Epithelial cell of prostate (primary cell): ENCODE results near the gene CA9.

Experiments
- DNase-seq: peaks from one replicate; pipeline ENCODE4 v3.0.0-alpha.2; 2011; ENCODE audit warnings: low read depth, low spot score
- H3K27ac ChIP-seq: fragments of 450-650 bp; 2 replicates; pipeline ENCODE4 v1.5.1; 2017; ENCODE audit warnings: mild to moderate bottlenecking

Gene CA9

DNA sequence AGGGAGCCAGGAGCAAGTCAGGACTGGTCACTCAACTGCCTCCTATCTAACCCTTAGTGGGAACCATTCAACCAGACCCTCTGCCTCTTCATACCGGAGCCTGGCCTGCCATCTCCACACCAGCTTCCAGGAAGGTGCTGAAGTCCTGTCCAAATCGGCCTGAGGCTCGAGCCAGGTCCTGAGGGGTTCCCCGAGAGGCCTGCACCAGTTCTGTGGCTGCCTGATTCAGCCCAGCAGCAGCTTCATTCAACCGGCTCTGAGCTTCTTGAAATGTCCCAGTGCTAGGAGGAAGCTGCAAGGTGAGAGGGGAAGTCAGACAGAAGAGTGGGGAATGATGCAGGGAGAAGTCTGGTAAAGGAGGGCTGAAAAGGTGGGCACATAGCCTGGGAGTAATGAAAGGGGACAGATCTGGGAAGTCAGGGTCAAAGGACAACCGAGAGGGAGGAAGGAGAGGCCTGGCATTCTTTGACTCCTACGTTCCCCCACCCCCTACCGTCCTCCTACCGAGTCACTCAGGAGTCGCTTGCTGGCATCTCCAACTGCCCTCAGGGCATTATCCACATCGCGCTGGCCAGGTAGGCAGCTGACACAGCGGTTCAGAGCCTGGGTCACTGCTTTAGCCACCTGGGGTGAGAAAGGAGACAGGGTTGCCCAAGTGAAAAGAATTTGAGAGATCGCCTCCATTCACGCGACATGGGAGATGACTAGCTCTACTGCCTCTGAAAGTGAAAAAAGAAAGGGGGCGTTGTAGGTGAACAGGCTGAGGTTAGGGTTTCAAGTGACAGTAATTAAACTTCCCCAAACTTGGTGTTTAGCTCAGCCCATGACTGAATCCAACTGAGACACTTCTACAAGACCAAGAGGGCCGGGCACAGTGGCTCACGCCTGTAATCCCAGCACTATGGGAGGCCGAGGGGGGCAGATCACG, 38.0 kb downstream of the CA9 start:
- DNase-seq = no peak
- no peak overlapping the region for H3K27ac ChIP-seq

DNA sequence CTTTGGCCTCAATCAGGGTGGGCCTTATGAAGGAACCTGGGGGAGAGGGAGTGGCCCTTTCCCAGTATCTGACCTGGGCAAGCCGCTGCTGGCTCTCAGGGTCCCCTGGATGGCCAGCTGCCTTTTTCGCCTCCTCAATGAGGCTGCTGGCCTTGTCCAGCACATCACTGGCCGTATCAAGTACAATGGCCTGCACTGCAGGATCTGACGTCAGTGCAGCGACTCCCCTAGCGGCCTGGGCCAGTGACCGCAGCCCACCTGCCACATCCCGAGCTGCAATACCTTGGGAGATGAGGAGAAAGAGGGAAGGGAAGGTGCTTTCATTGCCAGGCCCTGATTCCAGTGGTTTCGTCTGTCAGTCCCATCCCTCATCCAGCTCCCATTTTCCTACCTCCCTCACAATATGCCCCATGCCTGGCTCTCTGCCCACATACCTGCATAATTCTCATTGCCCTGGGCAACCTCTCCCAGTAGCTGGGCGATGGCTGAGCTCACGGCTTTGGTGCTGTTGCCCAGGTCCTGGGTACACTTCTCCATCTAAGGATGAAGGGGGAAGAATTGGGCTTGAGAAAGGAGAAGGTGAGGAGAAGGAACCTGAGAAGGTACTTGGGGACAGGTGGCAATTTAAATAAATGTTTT, 39.2 kb downstream of the CA9 start:
- DNase-seq = no peak
- no peak overlapping the region for H3K27ac ChIP-seq

- no peak for DNase-seq
These were observed 39.9 kb downstream of the CA9 start for GRCh38 chr9:35713578-35713977.

DNA sequence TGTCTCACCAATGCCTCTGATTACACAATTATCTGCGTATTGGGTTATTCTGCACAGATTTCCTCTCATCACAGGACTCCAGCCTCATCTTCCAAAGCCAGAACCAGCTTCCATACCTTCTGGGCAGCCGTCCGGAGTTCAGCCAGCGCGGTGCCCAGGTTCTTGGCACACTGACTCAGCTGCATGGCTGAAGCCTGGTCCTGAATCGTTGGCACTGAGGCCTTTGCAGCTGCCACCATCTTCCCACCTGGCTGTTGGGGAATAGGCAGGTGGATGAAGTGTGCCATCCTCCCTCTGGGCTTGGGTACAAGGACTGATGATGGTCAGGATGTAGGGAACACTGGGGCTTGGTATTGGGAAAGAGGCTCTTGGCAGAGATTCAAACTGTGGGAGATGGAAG, 40.4 kb downstream of the CA9 start:
- no peak overlapping the region for H3K27ac ChIP-seq
- no peak for DNase-seq

More at GRCh38 chr9:35713578-35713977, 39.9 kb downstream of the CA9 start:
- H3K27ac ChIP-seq = no peak overlapping the region

DNA sequence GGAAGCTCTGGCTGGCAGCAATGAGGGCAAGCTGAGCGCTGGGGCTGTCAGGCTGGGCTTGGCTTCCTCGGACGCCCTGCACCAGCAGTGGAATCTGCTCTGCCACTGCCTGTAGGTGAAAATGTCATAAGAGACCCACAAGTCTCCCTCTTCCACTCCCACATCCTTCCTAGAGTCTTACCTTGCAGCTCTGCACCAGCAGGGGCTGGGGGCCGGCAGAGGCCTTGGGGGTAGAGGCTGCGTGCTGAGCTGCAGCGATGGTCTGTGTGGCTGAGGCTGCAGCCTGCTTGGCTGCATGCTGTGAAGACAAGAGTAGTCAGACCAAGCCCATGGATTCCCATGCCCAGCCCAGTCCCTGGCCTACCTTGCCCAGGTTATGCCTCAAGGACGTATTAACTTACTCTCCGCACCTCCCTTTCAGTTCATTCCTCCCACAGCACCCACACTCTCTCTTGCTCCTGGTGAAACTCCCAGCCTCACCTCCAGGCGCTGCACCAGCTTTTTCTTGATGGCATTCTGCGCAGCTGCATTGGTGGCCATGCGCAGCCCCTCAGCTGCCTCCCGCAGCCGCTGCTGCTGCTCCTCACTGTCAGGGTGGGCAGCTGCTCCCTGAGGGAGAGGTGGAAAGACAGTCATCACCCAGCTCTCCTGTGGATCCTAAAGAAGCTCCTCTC, 41.0 kb downstream of the CA9 start:
- DNase-seq = no peak
- no peak overlapping the region for H3K27ac ChIP-seq

GRCh38 chr9:35716230-35716629, 42.5 kb downstream of the CA9 start:
- no peak for DNase-seq
- H3K27ac ChIP-seq = no peak overlapping the region

GRCh38 chr9:35717132-35717870, 43.6 kb downstream of the CA9 start:
- H3K27ac ChIP-seq = no peak overlapping the region
- no peak for DNase-seq

GRCh38 chr9:35718721-35719511, 45.2 kb downstream of the CA9 start:
- peak overlapping the region; percentile 73 for H3K27ac ChIP-seq
- peak; percentile 64 for DNase-seq

DNA sequence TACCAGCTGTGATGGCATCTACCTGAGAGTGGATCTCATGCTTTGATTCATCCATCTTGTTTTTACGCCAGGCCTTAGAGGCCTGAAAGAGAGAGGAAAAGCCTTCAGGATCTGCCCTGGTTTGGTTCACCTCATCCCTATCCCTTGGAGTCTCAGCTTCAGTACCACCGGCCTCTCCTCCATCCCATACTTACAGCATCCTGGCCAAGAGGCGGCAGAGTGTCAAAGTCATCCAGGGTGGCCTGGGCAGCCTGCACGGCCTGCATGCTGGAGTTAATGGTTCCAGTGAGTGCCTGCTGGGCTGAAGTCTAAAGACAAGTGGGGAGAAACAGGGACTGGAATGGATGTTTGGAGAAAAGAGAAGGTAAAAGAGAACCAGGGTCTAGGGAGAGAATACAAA, 45.8 kb downstream of the CA9 start:
- no peak for DNase-seq
- H3K27ac ChIP-seq = peak overlapping the region; percentile 73

DNA sequence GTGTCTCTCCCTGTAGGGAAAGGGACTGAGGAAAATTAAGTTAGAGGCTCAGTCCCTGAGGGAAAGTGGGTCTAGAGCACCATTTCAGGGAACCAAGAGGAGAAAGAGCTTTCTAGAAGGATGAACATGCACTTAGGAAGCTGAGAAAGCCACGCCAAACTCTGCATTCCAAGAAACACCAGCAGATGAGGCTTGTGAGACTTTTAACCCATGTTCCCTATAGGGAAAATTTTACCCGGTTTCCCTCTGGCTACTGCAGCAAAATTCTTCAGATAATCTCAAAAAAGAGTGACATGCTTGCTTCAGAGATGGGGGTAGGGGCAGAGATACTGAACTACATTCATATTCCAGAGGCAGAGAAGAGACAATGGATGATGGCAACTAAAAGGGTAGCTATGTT, 49.7 kb downstream of the CA9 start:
- H3K27ac ChIP-seq = no peak overlapping the region
- DNase-seq = no peak

DNA sequence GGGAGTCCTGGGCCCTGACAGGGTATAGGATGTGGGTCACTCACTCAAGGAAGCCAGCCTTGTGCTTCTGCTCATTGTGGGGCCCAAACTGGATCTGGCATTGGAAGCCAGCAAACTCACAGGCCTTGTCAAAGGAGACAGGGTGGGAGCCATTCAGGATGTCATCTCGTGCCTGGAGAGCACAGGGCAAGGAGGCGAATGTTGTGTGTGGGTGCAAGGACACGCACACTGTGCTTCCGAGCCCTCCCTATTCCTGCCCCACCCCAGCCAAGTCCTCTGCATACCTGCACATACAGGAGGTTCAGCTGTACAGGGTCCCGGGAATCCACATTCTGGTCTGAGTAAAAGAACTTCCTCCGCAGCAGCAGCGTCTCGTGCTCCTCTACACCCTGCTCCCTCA, 50.2 kb downstream of the CA9 start:
- no peak overlapping the region for H3K27ac ChIP-seq
- no peak for DNase-seq

DNA sequence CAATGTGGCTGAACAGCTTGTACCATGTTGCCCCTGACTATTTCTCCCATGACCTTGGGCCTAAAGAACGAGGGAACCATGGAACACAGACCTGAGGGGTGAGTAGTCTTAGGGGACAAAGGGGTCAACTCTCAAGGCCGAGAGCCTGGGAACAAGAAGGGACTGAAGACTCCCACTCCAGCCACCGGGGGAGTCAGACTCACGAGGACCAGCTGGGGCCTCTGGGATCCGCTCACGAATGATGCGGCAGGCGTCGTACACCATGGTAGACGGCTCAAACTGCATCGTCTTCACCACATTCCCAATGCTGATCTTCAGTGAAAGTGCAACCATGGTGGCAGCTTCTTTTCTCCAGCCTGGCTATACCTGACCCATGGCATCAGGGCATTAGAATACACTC, 51.6 kb downstream of the CA9 start:
- no peak overlapping the region for H3K27ac ChIP-seq

DNA sequence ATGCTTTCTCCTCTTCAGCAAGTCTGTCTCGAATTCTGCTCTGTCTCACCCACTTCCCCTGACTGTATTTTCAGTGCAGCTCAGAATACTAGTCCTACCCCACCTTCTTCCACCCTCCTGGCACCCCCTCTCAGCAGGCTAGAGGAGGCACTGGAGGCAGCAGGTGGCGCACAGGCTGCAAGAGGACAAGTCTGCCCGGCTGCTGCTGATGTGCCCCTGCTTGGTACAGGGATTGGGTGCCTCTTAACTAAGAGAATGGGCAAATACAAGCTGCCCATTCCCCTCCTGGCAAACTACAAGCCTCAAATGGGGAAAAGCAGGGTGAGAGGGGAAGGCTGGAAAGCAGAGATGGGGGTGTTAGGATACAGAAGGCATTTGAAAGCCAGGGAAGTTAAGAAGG, 53.2 kb downstream of the CA9 start:
- no peak for DNase-seq
- peak overlapping the region; percentile 96 for H3K27ac ChIP-seq

More for the DNA sequence above, 51.6 kb downstream of the CA9 start:
- DNase-seq = no peak

DNA sequence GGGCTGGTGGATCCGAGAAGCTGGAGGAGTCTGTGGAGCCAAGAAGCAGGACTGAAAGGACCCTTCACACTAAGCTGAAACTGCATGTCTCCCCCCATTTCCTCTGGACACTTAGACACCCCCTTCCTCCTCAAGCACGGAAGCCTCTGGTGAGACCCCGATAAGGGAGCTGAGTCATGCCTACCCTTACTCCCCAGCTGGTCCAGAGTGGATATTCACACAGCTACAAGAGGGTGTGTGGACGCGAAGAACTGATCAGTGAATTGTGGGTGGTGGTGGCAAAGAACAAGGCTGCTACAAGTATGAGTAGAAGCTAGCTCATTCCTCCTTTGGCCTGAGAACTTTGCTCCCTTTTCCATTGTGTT, 53.9 kb downstream of the CA9 start:
- DNase-seq = no peak
- peak overlapping the region; percentile 96 for H3K27ac ChIP-seq

- no peak for DNase-seq
- peak overlapping the region; percentile 96 for H3K27ac ChIP-seq
These were observed 54.6 kb downstream of the CA9 start for GRCh38 chr9:35728041-35728971.

- peak overlapping the region; percentile 96 for H3K27ac ChIP-seq
- DNase-seq = no peak
These were observed 55.4 kb downstream of the CA9 start for GRCh38 chr9:35729101-35729500.

DNA sequence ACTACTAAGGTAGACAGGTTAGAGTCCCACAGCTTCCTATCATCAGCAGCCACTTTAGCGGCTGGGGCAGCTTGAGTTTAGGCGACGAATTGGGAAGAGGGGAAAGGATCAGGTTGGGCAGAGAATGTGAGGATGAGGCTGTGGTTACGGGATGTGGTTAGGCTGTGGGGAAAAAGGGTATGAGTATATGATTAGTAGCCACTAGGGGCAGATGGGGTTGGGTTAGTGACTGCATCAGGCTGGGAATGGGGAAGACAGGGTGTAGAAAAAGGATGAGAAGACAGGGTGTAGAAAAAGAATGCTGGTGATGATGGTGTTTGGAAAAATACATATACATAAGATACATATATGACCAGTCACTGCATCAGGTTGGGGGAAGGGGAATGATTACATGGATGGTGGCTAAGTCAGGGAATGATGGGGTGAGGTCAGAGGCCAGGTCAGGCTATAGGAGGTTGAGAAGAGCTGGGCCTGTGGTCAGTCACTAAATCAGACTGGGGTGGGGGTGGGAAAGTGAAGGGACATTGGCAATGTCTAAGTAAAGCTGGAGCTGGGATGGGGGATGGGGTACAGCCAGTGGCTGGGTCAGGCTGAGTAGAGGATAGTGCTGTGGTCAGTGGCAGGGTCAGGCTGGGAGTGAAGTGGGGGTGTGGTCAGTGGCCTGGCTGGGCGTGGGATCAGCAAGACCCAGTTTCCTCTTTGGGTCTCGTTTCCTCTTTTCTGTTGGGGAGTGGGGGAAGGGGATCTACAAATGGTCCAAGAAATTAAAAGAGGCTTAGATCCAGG, 56.2 kb downstream of the CA9 start:
- DNase-seq = no peak
- H3K27ac ChIP-seq = peak overlapping the region; percentile 96

GRCh38 chr9:35730486-35730854, 56.7 kb downstream of the CA9 start:
- DNase-seq = no peak
- peak overlapping the region; percentile 96 for H3K27ac ChIP-seq
